GM23338 (cell line): ENCODE measurements around the gene FCHSD2. TPM values are rescaled to one million over a fixed set of nuclear protein-coding genes. Genes with fewer than 3 reads are reported as not detected.

Experiments used
- ATAC-seq: fragments of 200-7000 bp; cut with Tn5 transposase; 3 replicates; pipeline ENCODE4 v1.9.1; 2020
- DNase-seq: peaks from one replicate; pipeline ENCODE4 v3.0.0-alpha.2; 2015; ENCODE audit warnings: low spot score
- H2AFZ ChIP-seq: fragments of 200-600 bp; sonication (generic); 2 replicates; pipeline ENCODE4 v1.8.0; 2016; ENCODE audit warnings: antibody characterized with exemption, mild to moderate bottlenecking, moderate library complexity
- H3F3A ChIP-seq: fragments of 200-600 bp; sonication (generic); replicated peaks from 2 replicates; pipeline ENCODE4 v1.8.0; 2017; ENCODE audit warnings: antibody characterized with exemption, mixed run types, low read depth
- H3K27ac ChIP-seq: fragments of 200-600 bp; sonication (generic); 2 replicates; pipeline ENCODE4 v1.6.1; 2016; ENCODE audit warnings: low read depth
- H3K27me3 ChIP-seq: fragments of 200-600 bp; sonication (generic); 2 replicates; pipeline ENCODE4 v1.8.0; 2016; ENCODE audit warnings: mild to moderate bottlenecking, mixed run types, moderate library complexity; ENCODE audit not compliant: insufficient read depth
- H3K36me3 ChIP-seq: fragments of 200-600 bp; sonication (generic); 2 replicates; pipeline ENCODE4 v1.8.0; 2016; ENCODE audit warnings: mild to moderate bottlenecking; ENCODE audit not compliant: insufficient read depth
- H3K4me1 ChIP-seq: fragments of 200-600 bp; sonication (generic); 2 replicates; pipeline ENCODE4 v1.8.0; 2016; ENCODE audit warnings: mild to moderate bottlenecking, moderate library complexity; ENCODE audit not compliant: insufficient read depth
- H3K4me2 ChIP-seq: fragments of 200-600 bp; sonication (generic); 2 replicates; pipeline ENCODE4 v1.7.1; 2017; ENCODE audit warnings: mixed run types
- H3K4me3 ChIP-seq: fragments of 200-600 bp; sonication (generic); 2 replicates; pipeline ENCODE4 v1.6.1; 2016; ENCODE audit warnings: mixed run types
- H3K79me2 ChIP-seq: fragments of 200-600 bp; sonication (generic); replicated peaks from 2 replicates; pipeline ENCODE4 v1.8.0; 2017; ENCODE audit warnings: mild to moderate bottlenecking; ENCODE audit not compliant: insufficient read depth
- H3K9me2 ChIP-seq: fragments of 200-600 bp; sonication (generic); 2 replicates; pipeline ENCODE4 v1.8.0; 2017; ENCODE audit not compliant: insufficient read depth
- H4K20me1 ChIP-seq: fragments of 200-600 bp; sonication (generic); replicated peaks from 2 replicates; pipeline ENCODE4 v1.8.0; 2017; ENCODE audit warnings: mild to moderate bottlenecking; ENCODE audit not compliant: insufficient read depth
- H3K27ac Mint-ChIP-seq: 2 replicates; pipeline ENCODE4 v1.8.0; 2020; ENCODE audit warnings: inconsistent platforms, mild to moderate bottlenecking, moderate library complexity, mixed read lengths
- H3K27me3 Mint-ChIP-seq: 3 replicates; pipeline ENCODE4 v1.8.0; 2022; ENCODE audit warnings: low read depth, mild to moderate bottlenecking, moderate library complexity, mixed read lengths, inconsistent platforms; ENCODE audit not compliant: insufficient read depth, poor library complexity
- H3K36me3 Mint-ChIP-seq: 3 replicates; pipeline ENCODE4 v1.8.0; 2021; ENCODE audit warnings: low read depth, mild to moderate bottlenecking, inconsistent platforms, moderate library complexity, mixed read lengths
- H3K4me1 Mint-ChIP-seq: 3 replicates; pipeline ENCODE4 v1.8.0; 2020; ENCODE audit warnings: mild to moderate bottlenecking, inconsistent platforms, mixed read lengths
- H3K4me3 Mint-ChIP-seq: 3 replicates; pipeline ENCODE4 v1.8.0; 2021; ENCODE audit warnings: moderate library complexity, mild to moderate bottlenecking, inconsistent platforms, mixed read lengths
- H3K9me3 Mint-ChIP-seq: 3 replicates; pipeline ENCODE4 v1.8.0; 2020; ENCODE audit warnings: moderate library complexity, mild to moderate bottlenecking, inconsistent platforms, mixed read lengths
- EZH2 ChIP-seq: fragments of 200-600 bp; sonication (generic); IDR thresholded peaks from one replicate; pipeline ENCODE4 v1.8.0; 2017; ENCODE audit warnings: antibody characterized with exemption, mild to moderate bottlenecking, low read depth; ENCODE audit not compliant: unreplicated experiment
- EZH2phosphoT487 ChIP-seq: fragments of 200-600 bp; sonication (generic); IDR thresholded peaks from one replicate; pipeline ENCODE4 v1.8.1; 2018; ENCODE audit warnings: antibody characterized with exemption; ENCODE audit not compliant: unreplicated experiment
- JUNB ChIP-seq: IDR thresholded peaks from one replicate; pipeline ENCODE4 v1.6.1; 2016; ENCODE audit warnings: antibody characterized with exemption; ENCODE audit not compliant: unreplicated experiment
- POLR2AphosphoS5 ChIP-seq: IDR thresholded peaks from 2 replicates; pipeline ENCODE4 v1.6.1; 2016; ENCODE audit warnings: antibody characterized with exemption, low read depth
- ZNF114 ChIP-seq: fragments of 250-450 bp; sonication (Bioruptor Pico); IDR thresholded peaks from 2 replicates; pipeline ENCODE4 v1.5.0; 2020; ENCODE audit warnings: mild to moderate bottlenecking, moderate library complexity
- ZNF331 ChIP-seq: fragments of 250-450 bp; sonication (Bioruptor Pico); IDR thresholded peaks from 2 replicates; pipeline ENCODE4 v1.5.0; 2020; ENCODE audit warnings: low read depth, mild to moderate bottlenecking, moderate library complexity
- polyA plus RNA-seq: library from polyadenylated mRNA; unstranded; fragments of >200 nt; fragmentation: Nextera tagmentation; extraction: Ambion mirVana; gene quantifications from 2 replicates; pipeline ENCODE4 v1.2.1, GENCODE V29; 2016
- total RNA-seq: library from RNA; depleted of rRNA; stranded (reverse); fragments of >200 nt; shearing (Covaris generic); gene quantifications from 2 replicates; pipeline ENCODE4 v1.2.3, GENCODE V29; 2014
- TF ChIP-seq, protein P1 (sequence below): fragments of 250-450 bp; sonication (Bioruptor Pico); IDR thresholded peaks from 2 replicates; pipeline ENCODE4 v1.5.0; 2020; ENCODE audit warnings: mild to moderate bottlenecking, moderate library complexity
- TF ChIP-seq, protein P2 (sequence below): IDR thresholded peaks from one replicate; pipeline ENCODE4 v1.6.1; 2018; ENCODE audit warnings: antibody characterized with exemption; ENCODE audit not compliant: unreplicated experiment
- TF ChIP-seq, protein P3 (sequence below): IDR thresholded peaks from 2 replicates; pipeline ENCODE4 v1.6.1; 2016; ENCODE audit warnings: antibody characterized with exemption
- TF ChIP-seq, protein P4 (sequence below), 2 experiments: fragments of 200-600 bp in 1 of 2; sonication (generic) in 1 of 2; conservative IDR thresholded peaks; 2 replicates each; pipeline versions ENCODE4 v1.5.1 to v1.6.1; 2016 to 2017; ENCODE audit warnings: antibody characterized with exemption in 2 of 2, low read depth in 2 of 2, mild to moderate bottlenecking in 2 of 2, moderate library complexity in 1 of 2

FCHSD2 gene
- total and polyA plus RNA-seq, 2 experiments from 2014 or later = 3.6 to 5.2 TPM

DNA sequence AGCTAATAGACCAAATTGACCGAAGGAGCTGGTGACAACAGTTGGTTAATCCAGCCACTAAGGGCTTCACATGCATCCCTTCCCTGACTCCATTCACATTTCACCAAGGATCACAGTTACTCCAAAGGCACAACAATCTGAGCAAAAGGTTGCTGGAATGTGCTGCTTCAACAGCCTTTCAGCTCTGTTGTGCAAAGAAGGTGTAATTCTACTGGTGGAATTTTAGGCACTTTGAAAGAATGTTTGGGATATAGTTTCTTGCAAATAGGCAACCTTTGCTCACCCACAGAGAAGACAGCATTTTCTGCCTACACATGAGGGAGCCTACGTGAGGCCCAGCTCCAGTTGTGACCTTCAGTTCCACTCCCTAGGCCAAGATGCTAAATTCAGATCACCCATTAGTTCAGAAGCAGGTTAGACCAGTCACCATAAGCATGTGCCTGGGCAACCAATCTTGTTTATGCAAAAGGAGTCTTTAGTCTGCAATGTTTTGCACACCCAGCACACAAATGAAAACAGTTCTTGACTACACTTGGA lies 21.6 kb upstream of the FCHSD2 start:
- no peak overlapping the region for H3K4me3 Mint-ChIP-seq
- H3K4me1 Mint-ChIP-seq = peaks cover 6% of the 10 kb centered on the region; the same call in 2 of the 3 replicates
- TF ChIP-seq, protein P1, sequence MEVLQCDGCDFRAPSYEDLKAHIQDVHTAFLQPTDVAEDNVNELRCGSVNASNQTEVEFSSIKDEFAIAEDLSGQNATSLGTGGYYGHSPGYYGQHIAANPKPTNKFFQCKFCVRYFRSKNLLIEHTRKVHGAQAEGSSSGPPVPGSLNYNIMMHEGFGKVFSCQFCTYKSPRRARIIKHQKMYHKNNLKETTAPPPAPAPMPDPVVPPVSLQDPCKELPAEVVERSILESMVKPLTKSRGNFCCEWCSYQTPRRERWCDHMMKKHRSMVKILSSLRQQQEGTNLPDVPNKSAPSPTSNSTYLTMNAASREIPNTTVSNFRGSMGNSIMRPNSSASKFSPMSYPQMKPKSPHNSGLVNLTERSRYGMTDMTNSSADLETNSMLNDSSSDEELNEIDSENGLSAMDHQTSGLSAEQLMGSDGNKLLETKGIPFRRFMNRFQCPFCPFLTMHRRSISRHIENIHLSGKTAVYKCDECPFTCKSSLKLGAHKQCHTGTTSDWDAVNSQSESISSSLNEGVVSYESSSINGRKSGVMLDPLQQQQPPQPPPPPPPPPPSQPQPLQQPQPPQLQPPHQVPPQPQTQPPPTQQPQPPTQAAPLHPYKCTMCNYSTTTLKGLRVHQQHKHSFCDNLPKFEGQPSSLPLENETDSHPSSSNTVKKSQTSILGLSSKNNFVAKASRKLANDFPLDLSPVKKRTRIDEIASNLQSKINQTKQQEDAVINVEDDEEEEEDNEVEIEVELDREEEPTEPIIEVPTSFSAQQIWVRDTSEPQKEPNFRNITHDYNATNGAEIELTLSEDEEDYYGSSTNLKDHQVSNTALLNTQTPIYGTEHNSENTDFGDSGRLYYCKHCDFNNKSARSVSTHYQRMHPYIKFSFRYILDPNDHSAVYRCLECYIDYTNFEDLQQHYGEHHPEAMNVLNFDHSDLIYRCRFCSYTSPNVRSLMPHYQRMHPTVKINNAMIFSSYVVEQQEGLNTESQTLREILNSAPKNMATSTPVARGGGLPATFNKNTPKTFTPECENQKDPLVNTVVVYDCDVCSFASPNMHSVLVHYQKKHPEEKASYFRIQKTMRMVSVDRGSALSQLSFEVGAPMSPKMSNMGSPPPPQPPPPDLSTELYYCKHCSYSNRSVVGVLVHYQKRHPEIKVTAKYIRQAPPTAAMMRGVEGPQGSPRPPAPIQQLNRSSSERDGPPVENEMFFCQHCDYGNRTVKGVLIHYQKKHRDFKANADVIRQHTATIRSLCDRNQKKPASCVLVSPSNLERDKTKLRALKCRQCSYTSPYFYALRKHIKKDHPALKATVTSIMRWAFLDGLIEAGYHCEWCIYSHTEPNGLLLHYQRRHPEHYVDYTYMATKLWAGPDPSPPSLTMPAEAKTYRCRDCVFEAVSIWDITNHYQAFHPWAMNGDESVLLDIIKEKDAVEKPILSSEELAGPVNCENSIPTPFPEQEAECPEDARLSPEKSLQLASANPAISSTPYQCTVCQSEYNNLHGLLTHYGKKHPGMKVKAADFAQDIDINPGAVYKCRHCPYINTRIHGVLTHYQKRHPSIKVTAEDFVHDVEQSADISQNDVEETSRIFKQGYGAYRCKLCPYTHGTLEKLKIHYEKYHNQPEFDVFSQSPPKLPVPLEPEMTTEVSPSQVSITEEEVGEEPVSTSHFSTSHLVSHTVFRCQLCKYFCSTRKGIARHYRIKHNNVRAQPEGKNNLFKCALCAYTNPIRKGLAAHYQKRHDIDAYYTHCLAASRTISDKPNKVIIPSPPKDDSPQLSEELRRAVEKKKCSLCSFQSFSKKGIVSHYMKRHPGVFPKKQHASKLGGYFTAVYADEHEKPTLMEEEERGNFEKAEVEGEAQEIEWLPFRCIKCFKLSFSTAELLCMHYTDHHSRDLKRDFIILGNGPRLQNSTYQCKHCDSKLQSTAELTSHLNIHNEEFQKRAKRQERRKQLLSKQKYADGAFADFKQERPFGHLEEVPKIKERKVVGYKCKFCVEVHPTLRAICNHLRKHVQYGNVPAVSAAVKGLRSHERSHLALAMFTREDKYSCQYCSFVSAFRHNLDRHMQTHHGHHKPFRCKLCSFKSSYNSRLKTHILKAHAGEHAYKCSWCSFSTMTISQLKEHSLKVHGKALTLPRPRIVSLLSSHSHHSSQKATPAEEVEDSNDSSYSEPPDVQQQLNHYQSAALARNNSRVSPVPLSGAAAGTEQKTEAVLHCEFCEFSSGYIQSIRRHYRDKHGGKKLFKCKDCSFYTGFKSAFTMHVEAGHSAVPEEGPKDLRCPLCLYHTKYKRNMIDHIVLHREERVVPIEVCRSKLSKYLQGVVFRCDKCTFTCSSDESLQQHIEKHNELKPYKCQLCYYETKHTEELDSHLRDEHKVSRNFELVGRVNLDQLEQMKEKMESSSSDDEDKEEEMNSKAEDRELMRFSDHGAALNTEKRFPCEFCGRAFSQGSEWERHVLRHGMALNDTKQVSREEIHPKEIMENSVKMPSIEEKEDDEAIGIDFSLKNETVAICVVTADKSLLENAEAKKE (CRISPR knock-in tag) = no peak
- TF ChIP-seq, protein P2, sequence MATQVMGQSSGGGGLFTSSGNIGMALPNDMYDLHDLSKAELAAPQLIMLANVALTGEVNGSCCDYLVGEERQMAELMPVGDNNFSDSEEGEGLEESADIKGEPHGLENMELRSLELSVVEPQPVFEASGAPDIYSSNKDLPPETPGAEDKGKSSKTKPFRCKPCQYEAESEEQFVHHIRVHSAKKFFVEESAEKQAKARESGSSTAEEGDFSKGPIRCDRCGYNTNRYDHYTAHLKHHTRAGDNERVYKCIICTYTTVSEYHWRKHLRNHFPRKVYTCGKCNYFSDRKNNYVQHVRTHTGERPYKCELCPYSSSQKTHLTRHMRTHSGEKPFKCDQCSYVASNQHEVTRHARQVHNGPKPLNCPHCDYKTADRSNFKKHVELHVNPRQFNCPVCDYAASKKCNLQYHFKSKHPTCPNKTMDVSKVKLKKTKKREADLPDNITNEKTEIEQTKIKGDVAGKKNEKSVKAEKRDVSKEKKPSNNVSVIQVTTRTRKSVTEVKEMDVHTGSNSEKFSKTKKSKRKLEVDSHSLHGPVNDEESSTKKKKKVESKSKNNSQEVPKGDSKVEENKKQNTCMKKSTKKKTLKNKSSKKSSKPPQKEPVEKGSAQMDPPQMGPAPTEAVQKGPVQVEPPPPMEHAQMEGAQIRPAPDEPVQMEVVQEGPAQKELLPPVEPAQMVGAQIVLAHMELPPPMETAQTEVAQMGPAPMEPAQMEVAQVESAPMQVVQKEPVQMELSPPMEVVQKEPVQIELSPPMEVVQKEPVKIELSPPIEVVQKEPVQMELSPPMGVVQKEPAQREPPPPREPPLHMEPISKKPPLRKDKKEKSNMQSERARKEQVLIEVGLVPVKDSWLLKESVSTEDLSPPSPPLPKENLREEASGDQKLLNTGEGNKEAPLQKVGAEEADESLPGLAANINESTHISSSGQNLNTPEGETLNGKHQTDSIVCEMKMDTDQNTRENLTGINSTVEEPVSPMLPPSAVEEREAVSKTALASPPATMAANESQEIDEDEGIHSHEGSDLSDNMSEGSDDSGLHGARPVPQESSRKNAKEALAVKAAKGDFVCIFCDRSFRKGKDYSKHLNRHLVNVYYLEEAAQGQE = no peak
- TF ChIP-seq EZH2 (no peak), ZNF114 (no peak), EZH2phosphoT487 (no peak), JUNB (no peak), POLR2AphosphoS5 (no peak), ZNF331 (no peak)
- TF ChIP-seq, protein P3, sequence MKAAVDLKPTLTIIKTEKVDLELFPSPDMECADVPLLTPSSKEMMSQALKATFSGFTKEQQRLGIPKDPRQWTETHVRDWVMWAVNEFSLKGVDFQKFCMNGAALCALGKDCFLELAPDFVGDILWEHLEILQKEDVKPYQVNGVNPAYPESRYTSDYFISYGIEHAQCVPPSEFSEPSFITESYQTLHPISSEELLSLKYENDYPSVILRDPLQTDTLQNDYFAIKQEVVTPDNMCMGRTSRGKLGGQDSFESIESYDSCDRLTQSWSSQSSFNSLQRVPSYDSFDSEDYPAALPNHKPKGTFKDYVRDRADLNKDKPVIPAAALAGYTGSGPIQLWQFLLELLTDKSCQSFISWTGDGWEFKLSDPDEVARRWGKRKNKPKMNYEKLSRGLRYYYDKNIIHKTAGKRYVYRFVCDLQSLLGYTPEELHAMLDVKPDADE = no peak
- TF ChIP-seq, protein P4, sequence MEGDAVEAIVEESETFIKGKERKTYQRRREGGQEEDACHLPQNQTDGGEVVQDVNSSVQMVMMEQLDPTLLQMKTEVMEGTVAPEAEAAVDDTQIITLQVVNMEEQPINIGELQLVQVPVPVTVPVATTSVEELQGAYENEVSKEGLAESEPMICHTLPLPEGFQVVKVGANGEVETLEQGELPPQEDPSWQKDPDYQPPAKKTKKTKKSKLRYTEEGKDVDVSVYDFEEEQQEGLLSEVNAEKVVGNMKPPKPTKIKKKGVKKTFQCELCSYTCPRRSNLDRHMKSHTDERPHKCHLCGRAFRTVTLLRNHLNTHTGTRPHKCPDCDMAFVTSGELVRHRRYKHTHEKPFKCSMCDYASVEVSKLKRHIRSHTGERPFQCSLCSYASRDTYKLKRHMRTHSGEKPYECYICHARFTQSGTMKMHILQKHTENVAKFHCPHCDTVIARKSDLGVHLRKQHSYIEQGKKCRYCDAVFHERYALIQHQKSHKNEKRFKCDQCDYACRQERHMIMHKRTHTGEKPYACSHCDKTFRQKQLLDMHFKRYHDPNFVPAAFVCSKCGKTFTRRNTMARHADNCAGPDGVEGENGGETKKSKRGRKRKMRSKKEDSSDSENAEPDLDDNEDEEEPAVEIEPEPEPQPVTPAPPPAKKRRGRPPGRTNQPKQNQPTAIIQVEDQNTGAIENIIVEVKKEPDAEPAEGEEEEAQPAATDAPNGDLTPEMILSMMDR (conservative IDR thresholded peaks at IDR 0.05; ENCODE audit: low read depth in 2 of 2) = no peak
- Histone ChIP-seq H3F3A (no peaks in the 10 kb centered on the region), H3K9me2 (0 out of 2 replicates have a peak, but pooled peaks cover 15% of the 10 kb centered on the region), H2AFZ (no peak overlapping the region), H3K79me2 (no peaks in the 10 kb centered on the region), H3K27me3 (no peaks in the 10 kb centered on the region), H3K4me2 (no peak overlapping the region), H3K4me3 (no peak overlapping the region), H3K36me3 (no peaks in the 10 kb centered on the region), H3K27ac (no peak overlapping the region), H4K20me1 (no peaks in the 10 kb centered on the region), H3K4me1 (no peaks in the 10 kb centered on the region)
- ATAC-seq (no peak), DNase-seq (no peak)
- peaks cover 5% of the 10 kb centered on the region for H3K27me3 Mint-ChIP-seq
- H3K9me3 Mint-ChIP-seq = no peaks in the 10 kb centered on the region
- no peaks in the 10 kb centered on the region for H3K36me3 Mint-ChIP-seq
- H3K27ac Mint-ChIP-seq = no peak overlapping the region
